Lower lobe of right lung (tissue), 2 donors: ENCODE results near the gene TLCD3B. TPM values are rescaled to one million over a fixed set of nuclear protein-coding genes. Genes with fewer than 3 reads are reported as not detected.

Experiments used
- ATAC-seq, 2 donors: fragments of 200-7000 bp; cut with Tn5 transposase; one replicate each; pipeline ENCODE4 v1.9.1; 2020 to 2022; ENCODE audit warnings: mild to moderate bottlenecking in 2 of 2, moderate library complexity in 2 of 2
- DNase-seq: peaks from one replicate; pipeline ENCODE4 v3.0.0-alpha.2; 2020
- H3K27ac ChIP-seq: fragments of 200-600 bp; one replicate; pipeline ENCODE4 v1.8.0; 2022
- H3K27me3 ChIP-seq: fragments of 200-600 bp; one replicate; pipeline ENCODE4 v1.8.0; 2022; ENCODE audit warnings: low read depth
- H3K36me3 ChIP-seq: fragments of 200-600 bp; one replicate; pipeline ENCODE4 v1.8.0; 2022; ENCODE audit warnings: mild to moderate bottlenecking
- H3K4me1 ChIP-seq: fragments of 200-600 bp; one replicate; pipeline ENCODE4 v1.8.0; 2022
- H3K4me3 ChIP-seq: fragments of 200-600 bp; one replicate; pipeline ENCODE4 v1.8.0; 2022; ENCODE audit warnings: mild to moderate bottlenecking
- H3K9me3 ChIP-seq: fragments of 200-600 bp; one replicate; pipeline ENCODE4 v1.8.0; 2022
- CTCF ChIP-seq: fragments of 200-600 bp; IDR thresholded peaks from one replicate; pipeline ENCODE4 v1.8.0; 2022; ENCODE audit warnings: antibody characterized with exemption, mild to moderate bottlenecking
- intact Hi-C: fragments of 100-400 bp; cut with DNase I; formaldehyde crosslinking; loops from one replicate; pipeline ENCODE4 v1.11.0; 2022
- total RNA-seq: library from RNA; stranded (reverse); fragmentation: NEBNext Ultra II Directional; extraction: Animal tissue kit (Norgen Biotek cat#: 25700); gene quantifications from one replicate; pipeline ENCODE4 v1.2.1, GENCODE V29; 2021
- donor health status: DM: no; HTN: yes; CAD: no; lungs with severe emphysema.

Gene TLCD3B
- total RNA-seq, 1 donor from 2014 or later = not detected

DNA sequence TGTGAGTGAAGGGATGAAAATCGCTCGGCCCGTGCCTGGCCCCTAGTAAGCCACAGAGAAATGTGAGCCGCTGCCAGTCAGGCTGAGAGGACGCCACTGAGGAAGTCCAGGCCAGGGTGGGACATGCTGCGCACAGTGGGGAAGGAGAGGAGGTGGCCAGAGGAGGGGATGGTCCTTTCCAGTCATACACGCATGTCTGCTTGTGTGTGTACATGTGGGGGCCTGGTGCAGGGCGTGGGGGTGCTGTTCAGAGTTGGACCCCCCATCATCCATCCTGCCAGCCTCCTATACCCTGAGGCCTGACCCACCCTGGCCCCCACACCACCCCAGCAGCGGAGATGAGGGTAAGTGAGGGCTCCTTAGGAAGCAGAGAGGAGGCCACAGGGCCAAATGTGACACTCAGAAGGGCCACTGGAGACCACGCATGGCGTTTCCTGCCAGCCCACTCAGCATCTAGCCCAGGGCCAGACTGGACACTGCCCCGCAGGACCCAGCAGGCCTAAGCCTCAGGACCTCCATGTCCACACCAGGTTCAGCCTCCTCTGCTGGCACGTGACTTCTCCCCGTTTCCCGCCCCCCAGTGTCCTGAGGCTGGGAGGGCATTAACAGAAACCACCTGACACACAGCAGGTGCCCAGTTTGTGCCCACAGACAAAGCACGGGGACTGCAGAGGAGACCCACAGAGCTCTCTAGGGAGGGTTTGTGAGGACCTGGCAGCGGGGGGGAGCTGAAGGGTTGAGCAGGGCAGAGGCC, 27.2 kb downstream of the TLCD3B start:
- Histone ChIP-seq H3K36me3 (peaks cover 23% of the 10 kb centered on the region), H3K4me3 (no peak overlapping the region), H3K4me1 (peaks cover 4% of the 10 kb centered on the region), H3K27ac (no peak overlapping the region), H3K9me3 (no peaks in the 10 kb centered on the region), H3K27me3 (peaks cover 3% of the 10 kb centered on the region)
- ATAC-seq = no peak
- no peak for DNase-seq
- no peak for TF ChIP-seq CTCF
- intact Hi-C loops = no loop called here

- Histone ChIP-seq H3K4me1 (peaks cover 4% of the 10 kb centered on the region), H3K36me3 (peaks cover 23% of the 10 kb centered on the region), H3K27ac (no peak overlapping the region), H3K9me3 (no peaks in the 10 kb centered on the region), H3K4me3 (no peak overlapping the region), H3K27me3 (no peaks in the 10 kb centered on the region)
- ATAC-seq (no peak), DNase-seq (no peak)
- no peak for TF ChIP-seq CTCF
- intact Hi-C loops = no loop called here
Measured at GRCh38 chr16:30002614-30003346, 28.3 kb downstream of the TLCD3B start.

- intact Hi-C loops = no loop called here
- peak; percentile 33 for DNase-seq
- TF ChIP-seq CTCF = no peak
- H3K9me3 ChIP-seq = no peaks in the 10 kb centered on the region
- H3K4me3 ChIP-seq = no peak overlapping the region
- peaks cover 12% of the 10 kb centered on the region for H3K4me1 ChIP-seq
- no peak overlapping the region for H3K27ac ChIP-seq
- no peak for ATAC-seq
- peaks cover 23% of the 10 kb centered on the region for H3K36me3 ChIP-seq
- H3K27me3 ChIP-seq = no peaks in the 10 kb centered on the region
Measured at GRCh38 chr16:30000735-30001631, 30.1 kb downstream of the TLCD3B start.

DNA sequence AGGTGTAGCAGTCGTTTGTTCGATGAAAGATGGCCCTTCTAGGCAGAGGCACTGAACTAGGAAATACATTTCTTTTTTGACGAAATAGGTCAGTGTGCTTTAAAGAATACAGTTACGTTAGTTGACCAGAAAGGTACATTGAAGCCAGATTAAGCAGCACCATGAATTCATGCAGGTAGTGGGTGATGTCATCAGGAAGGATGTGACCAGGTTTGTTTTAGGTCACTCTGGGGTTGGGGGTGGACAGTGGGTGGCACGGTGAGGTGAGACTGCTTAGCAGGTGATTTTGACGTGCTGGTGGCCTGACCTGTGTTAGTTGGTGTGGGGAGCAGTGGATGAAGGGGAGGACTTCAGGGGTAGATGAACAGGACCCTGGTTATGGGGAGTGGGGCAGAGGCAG, 31.5 kb downstream of the TLCD3B start:
- intact Hi-C loops = no loop called here
- Histone ChIP-seq H3K4me3 (no peak overlapping the region), H3K27ac (no peak overlapping the region), H3K36me3 (peaks cover 23% of the 10 kb centered on the region), H3K27me3 (no peaks in the 10 kb centered on the region), H3K9me3 (no peaks in the 10 kb centered on the region), H3K4me1 (peaks cover 12% of the 10 kb centered on the region)
- ATAC-seq (no peak), DNase-seq (no peak)
- no peak for TF ChIP-seq CTCF

- Histone ChIP-seq H3K36me3 (peaks cover 37% of the 10 kb centered on the region), H3K27ac (peak overlapping the region; percentile 96), H3K27me3 (no peaks in the 10 kb centered on the region), H3K4me1 (peaks cover 34% of the 10 kb centered on the region), H3K9me3 (no peaks in the 10 kb centered on the region), H3K4me3 (peak overlapping the region; percentile 83)
- peak; percentile 25 for DNase-seq
- TF ChIP-seq CTCF = no peak
- intact Hi-C loops = no loop called here
- no peak for ATAC-seq
Measured at GRCh38 chr16:29996766-29997250, 34.3 kb downstream of the TLCD3B start.
